Chondrocyte (in vitro differentiated cells): ENCODE results near the gene ATPAF1. TPM values are rescaled to one million over a fixed set of nuclear protein-coding genes. Genes with fewer than 3 reads are reported as not detected.
A peak's percentile ranks its signal among the peaks of the same experiment; 100 is the strongest.

Experiments used
- DNase-seq: peaks from one replicate; pipeline ENCODE4 v3.0.0; 2021; ENCODE audit warnings: mixed read lengths, low spot score
- H3K27ac Mint-ChIP-seq: one replicate; pipeline ENCODE4 v1.8.0; 2021; ENCODE audit warnings: mild to moderate bottlenecking, moderate library complexity, mixed read lengths; ENCODE audit not compliant: unreplicated experiment
- H3K27me3 Mint-ChIP-seq: 2 replicates; pipeline ENCODE4 v1.8.0; 2021; ENCODE audit warnings: low read depth, mixed read lengths
- H3K36me3 Mint-ChIP-seq: 2 replicates; pipeline ENCODE4 v1.8.0; 2021; ENCODE audit warnings: low read depth, mixed read lengths
- H3K4me1 Mint-ChIP-seq: 2 replicates; pipeline ENCODE4 v1.8.0; 2021; ENCODE audit warnings: low read depth, mild to moderate bottlenecking, mixed read lengths
- H3K4me3 Mint-ChIP-seq: one replicate; pipeline ENCODE4 v1.8.0; 2021; ENCODE audit warnings: mild to moderate bottlenecking, moderate library complexity, mixed read lengths; ENCODE audit not compliant: unreplicated experiment
- H3K9me3 Mint-ChIP-seq: 2 replicates; pipeline ENCODE4 v1.8.0; 2021; ENCODE audit warnings: low read depth, mixed read lengths
- total RNA-seq: library from RNA; stranded (reverse); gene quantifications from 3 replicates; pipeline ENCODE4 v1.2.1, GENCODE V29; 2021
- TF ChIP-seq, protein P1 (sequence below): fragments of 200-600 bp; sonication (generic); IDR thresholded peaks from 2 replicates; pipeline ENCODE4 v1.5.0; 2021; ENCODE audit warnings: antibody characterized with exemption, mild to moderate bottlenecking, moderate library complexity

ATPAF1 gene
- total RNA-seq, 1 donor from 2014 or later: 22.9 TPM

DNA sequence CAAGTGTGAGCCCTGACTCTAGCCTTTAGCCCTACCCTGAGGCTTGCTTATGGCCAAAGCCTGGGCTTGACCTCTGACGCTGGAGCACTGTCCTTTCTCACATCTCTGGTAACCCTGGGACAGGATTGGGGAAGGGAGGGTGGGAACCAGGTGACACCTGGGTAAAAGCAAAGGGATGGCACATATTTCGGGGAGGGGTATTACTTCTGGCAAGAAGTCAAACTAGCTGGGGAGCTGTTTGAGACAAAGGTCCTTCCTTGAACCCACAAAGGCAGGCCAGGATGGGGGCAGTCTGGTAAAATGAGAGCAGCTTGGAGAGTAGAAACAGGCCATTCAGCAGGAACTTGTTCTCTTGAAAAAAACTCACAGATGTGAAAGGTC lies 53.6 kb downstream of the ATPAF1 start:
- Mint-ChIP-seq H3K4me3 (no peak overlapping the region), H3K4me1 (peaks cover 52% of the 10 kb centered on the region), H3K9me3 (no peaks in the 10 kb centered on the region), H3K36me3 (peaks cover 7% of the 10 kb centered on the region), H3K27ac (peak overlapping the region; percentile 87), H3K27me3 (no peaks in the 10 kb centered on the region)
- no peak for DNase-seq
- TF ChIP-seq, protein P1, sequence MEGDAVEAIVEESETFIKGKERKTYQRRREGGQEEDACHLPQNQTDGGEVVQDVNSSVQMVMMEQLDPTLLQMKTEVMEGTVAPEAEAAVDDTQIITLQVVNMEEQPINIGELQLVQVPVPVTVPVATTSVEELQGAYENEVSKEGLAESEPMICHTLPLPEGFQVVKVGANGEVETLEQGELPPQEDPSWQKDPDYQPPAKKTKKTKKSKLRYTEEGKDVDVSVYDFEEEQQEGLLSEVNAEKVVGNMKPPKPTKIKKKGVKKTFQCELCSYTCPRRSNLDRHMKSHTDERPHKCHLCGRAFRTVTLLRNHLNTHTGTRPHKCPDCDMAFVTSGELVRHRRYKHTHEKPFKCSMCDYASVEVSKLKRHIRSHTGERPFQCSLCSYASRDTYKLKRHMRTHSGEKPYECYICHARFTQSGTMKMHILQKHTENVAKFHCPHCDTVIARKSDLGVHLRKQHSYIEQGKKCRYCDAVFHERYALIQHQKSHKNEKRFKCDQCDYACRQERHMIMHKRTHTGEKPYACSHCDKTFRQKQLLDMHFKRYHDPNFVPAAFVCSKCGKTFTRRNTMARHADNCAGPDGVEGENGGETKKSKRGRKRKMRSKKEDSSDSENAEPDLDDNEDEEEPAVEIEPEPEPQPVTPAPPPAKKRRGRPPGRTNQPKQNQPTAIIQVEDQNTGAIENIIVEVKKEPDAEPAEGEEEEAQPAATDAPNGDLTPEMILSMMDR: no peak

DNA sequence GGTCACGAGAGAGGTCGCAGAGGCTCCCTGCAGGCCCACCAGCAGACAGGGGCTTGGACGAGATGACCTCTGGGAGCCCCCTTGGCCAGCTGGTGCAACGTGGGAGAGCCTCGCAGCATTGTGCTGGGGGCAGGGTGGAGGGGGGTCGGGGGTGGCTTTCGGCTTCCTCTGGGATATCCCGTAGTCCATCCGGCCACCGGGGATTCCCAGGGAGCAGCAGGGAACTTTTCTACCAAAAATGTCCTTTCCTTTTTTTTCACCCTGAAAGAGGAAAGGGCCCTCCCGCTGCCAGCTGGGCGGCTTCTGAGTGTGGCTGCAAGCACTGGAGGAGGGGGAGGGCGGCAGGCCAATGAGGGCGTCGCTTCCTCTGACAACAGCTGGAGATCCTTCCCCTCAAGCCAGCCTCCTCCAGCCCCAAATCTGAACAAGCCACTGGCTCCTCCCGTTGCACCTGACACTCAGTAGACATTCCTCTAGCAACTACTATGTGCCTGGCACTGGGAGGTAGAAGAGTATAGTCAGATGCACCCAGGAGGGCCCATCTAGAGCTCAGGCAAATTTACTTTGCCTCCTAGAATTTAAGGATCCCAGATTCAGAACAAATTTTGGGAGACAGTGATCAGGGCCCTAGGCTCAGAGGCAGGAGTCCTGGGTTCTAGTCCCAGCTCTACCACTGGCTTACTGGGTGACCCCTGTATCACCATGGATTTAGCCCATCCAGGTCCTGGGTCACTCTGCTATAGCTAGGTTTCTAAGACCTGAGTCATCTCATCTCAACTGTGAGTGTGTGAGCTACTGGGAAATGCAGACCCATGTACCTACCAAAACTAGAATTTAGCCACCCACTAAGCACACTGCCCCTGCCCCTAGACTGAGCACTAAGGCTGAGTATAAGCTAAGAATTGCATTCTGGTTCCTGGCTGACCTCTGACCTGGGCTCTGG lies 54.2 kb downstream of the ATPAF1 start:
- Mint-ChIP-seq H3K27me3 (no peaks in the 10 kb centered on the region), H3K4me3 (peak overlapping the region; percentile 19), H3K4me1 (peaks cover 52% of the 10 kb centered on the region), H3K27ac (peak overlapping the region; percentile 87), H3K9me3 (no peaks in the 10 kb centered on the region), H3K36me3 (peaks cover 13% of the 10 kb centered on the region)
- DNase-seq: no peak
- TF ChIP-seq, protein P1: no peak

DNA sequence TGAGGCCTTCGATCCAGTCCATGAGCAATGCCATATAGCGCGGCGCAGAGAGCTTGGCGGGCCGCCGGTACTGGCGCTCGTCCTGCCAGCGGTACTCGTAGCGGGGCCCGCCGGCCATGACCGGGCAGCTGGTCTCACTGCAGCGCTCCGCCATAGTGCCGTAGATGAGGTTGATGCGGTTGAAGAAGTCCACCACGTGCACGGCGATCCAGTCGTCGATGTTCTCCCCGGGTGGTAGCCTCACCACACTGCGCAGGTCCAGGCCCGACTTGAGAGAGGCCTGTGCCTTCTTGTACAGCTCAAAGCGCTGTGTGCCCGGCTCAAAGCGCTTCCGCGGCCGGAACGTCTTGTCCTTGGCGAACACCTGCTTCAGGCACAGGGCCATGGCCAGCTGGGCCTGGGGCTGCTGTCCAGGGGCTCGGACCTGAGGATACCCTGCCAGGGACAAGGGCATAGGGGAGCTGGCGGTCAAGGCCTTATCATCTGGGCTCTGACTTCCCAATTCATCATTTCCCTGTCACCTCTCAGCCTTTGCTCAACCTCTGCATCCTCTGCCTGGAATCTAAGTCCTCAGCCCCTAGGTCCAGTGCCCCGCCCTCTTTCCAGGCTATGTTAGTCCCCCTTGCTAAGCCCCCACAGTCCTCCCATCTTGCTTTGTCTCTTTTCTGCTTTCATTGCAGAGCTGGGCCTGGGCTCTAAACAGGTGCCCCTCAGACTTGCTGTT lies 55.1 kb downstream of the ATPAF1 start:
- Mint-ChIP-seq H3K27ac (no peak overlapping the region), H3K9me3 (no peaks in the 10 kb centered on the region)

DNA sequence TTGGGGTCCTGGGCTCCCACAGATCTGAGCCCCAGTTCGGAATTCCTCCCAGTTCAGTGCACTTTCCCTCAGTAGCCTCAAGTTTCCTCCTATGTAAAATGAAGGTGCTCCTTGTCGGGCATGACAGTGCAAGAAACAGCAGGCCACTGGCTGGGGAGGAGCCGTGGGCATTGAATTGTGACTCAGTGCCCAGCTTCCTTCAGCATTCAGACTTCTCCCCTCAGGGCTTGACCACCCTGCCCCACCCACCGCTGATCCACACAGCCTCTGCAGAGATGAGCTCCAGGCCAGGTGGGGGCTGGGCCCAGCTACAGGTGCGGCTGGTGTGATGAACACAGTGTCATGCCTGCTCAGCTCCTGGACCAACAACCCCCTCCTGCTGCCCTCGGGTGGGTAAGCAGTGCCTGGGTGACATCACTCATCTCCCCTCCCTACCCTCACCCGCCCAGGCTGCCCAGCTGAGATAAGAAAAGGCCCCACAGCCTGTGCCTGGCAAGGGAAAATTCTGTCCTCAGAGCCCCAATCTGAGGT lies 56.4 kb downstream of the ATPAF1 start:
- Mint-ChIP-seq H3K4me3 (no peak overlapping the region), H3K36me3 (peaks cover 20% of the 10 kb centered on the region), H3K4me1 (peaks cover 46% of the 10 kb centered on the region), H3K27me3 (no peaks in the 10 kb centered on the region), H3K27ac (no peak overlapping the region), H3K9me3 (no peaks in the 10 kb centered on the region)
- TF ChIP-seq, protein P1: no peak
- no peak for DNase-seq

More for the DNA sequence above, 55.1 kb downstream of the ATPAF1 start:
- H3K4me3 Mint-ChIP-seq: peak overlapping the region; percentile 19
- H3K27me3 Mint-ChIP-seq: no peaks in the 10 kb centered on the region
- no peak for DNase-seq
- peaks cover 52% of the 10 kb centered on the region for H3K4me1 Mint-ChIP-seq
- H3K36me3 Mint-ChIP-seq: peaks cover 20% of the 10 kb centered on the region
- TF ChIP-seq, protein P1: no peak
